Mesothelial cell of epicardium (in vitro differentiated cells): ENCODE data around the gene GPRC5B. TPM values are rescaled to one million over a fixed set of nuclear protein-coding genes. Genes with fewer than 3 reads are reported as not detected.

Experiments
- DNase-seq, 2 experiments: peaks; one replicate each; pipeline ENCODE4 v3.0.0; 2021; ENCODE audit warnings: low spot score in 2 of 2; ENCODE audit not compliant: unreplicated experiment in 2 of 2
- H3K27ac Mint-ChIP-seq: 2 replicates; pipeline ENCODE4 v1.8.0; 2021; ENCODE audit warnings: mixed read lengths
- H3K27me3 Mint-ChIP-seq: 2 replicates; pipeline ENCODE4 v1.8.0; 2021; ENCODE audit warnings: low read depth, mixed read lengths
- H3K36me3 Mint-ChIP-seq: 2 replicates; pipeline ENCODE4 v1.8.0; 2021; ENCODE audit warnings: mixed read lengths
- H3K4me1 Mint-ChIP-seq: 2 replicates; pipeline ENCODE4 v1.8.0; 2021; ENCODE audit warnings: mixed read lengths
- H3K4me3 Mint-ChIP-seq: 2 replicates; pipeline ENCODE4 v1.8.0; 2021; ENCODE audit warnings: mild to moderate bottlenecking, moderate library complexity, mixed read lengths
- H3K9me3 Mint-ChIP-seq: 2 replicates; pipeline ENCODE4 v1.8.0; 2021; ENCODE audit warnings: mixed read lengths
- CTCF ChIP-seq: fragments of 200-600 bp; sonication (generic); IDR thresholded peaks from one replicate; pipeline ENCODE4 v1.5.0; 2021; ENCODE audit warnings: antibody characterized with exemption; ENCODE audit not compliant: unreplicated experiment
- total RNA-seq: library from RNA; stranded (reverse); gene quantifications from 3 replicates; pipeline ENCODE4 v1.2.1, GENCODE V29; 2021

GPRC5B gene
- total RNA-seq, 1 donor from 2014 or later = 36.5 TPM

GRCh38 chr16:19871721-19872120 lies 12.9 kb downstream of the GPRC5B start:
- Mint-ChIP-seq H3K9me3 (no peaks in the 10 kb centered on the region), H3K36me3 (peaks cover 32% of the 10 kb centered on the region), H3K27ac (no peak overlapping the region), H3K27me3 (no peaks in the 10 kb centered on the region), H3K4me3 (no peak overlapping the region), H3K4me1 (no peaks in the 10 kb centered on the region)
- no peak for TF ChIP-seq CTCF
- no peak for DNase-seq

- no peak for TF ChIP-seq CTCF
- Mint-ChIP-seq H3K27ac (no peak overlapping the region), H3K36me3 (peaks cover 28% of the 10 kb centered on the region), H3K4me1 (no peaks in the 10 kb centered on the region), H3K27me3 (no peaks in the 10 kb centered on the region), H3K4me3 (no peak overlapping the region), H3K9me3 (no peaks in the 10 kb centered on the region)
- DNase-seq = no peak
Observed at GRCh38 chr16:19868421-19868820, 16.2 kb downstream of the GPRC5B start.

- Mint-ChIP-seq H3K9me3 (no peaks in the 10 kb centered on the region), H3K4me1 (peaks cover 12% of the 10 kb centered on the region), H3K4me3 (no peak overlapping the region), H3K27me3 (no peaks in the 10 kb centered on the region), H3K36me3 (peaks cover 11% of the 10 kb centered on the region), H3K27ac (no peak overlapping the region)
- TF ChIP-seq CTCF = no peak
- no peak for DNase-seq
Observed at GRCh38 chr16:19864566-19864965, 20.1 kb downstream of the GPRC5B start.

- H3K4me1 Mint-ChIP-seq = peaks cover 12% of the 10 kb centered on the region
- no peak overlapping the region for H3K27ac Mint-ChIP-seq
- no peaks in the 10 kb centered on the region for H3K27me3 Mint-ChIP-seq
- no peaks in the 10 kb centered on the region for H3K9me3 Mint-ChIP-seq
- no peak overlapping the region for H3K4me3 Mint-ChIP-seq
- no peak for TF ChIP-seq CTCF
- peaks cover 16% of the 10 kb centered on the region for H3K36me3 Mint-ChIP-seq
- DNase-seq = no peak
Observed at GRCh38 chr16:19863990-19864389, 20.7 kb downstream of the GPRC5B start.

- Mint-ChIP-seq H3K27ac (no peak overlapping the region), H3K36me3 (peaks cover 16% of the 10 kb centered on the region), H3K9me3 (no peaks in the 10 kb centered on the region), H3K27me3 (no peaks in the 10 kb centered on the region), H3K4me3 (no peak overlapping the region), H3K4me1 (peaks cover 13% of the 10 kb centered on the region)
- no peak for DNase-seq
- no peak for TF ChIP-seq CTCF
Observed at GRCh38 chr16:19861811-19862327, 22.8 kb downstream of the GPRC5B start.

GRCh38 chr16:19861133-19861532 lies 23.5 kb downstream of the GPRC5B start:
- no peak for TF ChIP-seq CTCF
- Mint-ChIP-seq H3K4me3 (no peak overlapping the region), H3K4me1 (peaks cover 20% of the 10 kb centered on the region), H3K27me3 (no peaks in the 10 kb centered on the region), H3K36me3 (peaks cover 19% of the 10 kb centered on the region), H3K9me3 (no peaks in the 10 kb centered on the region), H3K27ac (no peak overlapping the region)
- no peak for DNase-seq
